Naive thymus-derived CD8-positive, alpha-beta T cell (primary cell): ENCODE measurements around the gene NTSR1. TPM values are rescaled to one million over a fixed set of nuclear protein-coding genes. Genes with fewer than 3 reads are reported as not detected.

Experiments
- ATAC-seq, 2 donors: fragments of 150-1000 bp; cut with Tn5 transposase in 1 of 2; sonication (Bioruptor Pico), chemical (Tn5 transposase) in 1 of 2; 1 replicate in 1 of 2; 2 replicates in 1 of 2; pipeline ENCODE4 v1.10.0; 2021; ENCODE audit warnings: mild to moderate bottlenecking in 2 of 2, moderate library complexity in 2 of 2
- POLR2A ChIA-PET: fragments of 350-600 bp; sonication (Branson Sonifier 250); formaldehyde crosslinking; loops from one replicate; lab custom pipeline; 2021; ENCODE audit warnings: antibody characterized with exemption; lab: Charles Lee
- DNase-seq, 10 donors: peaks; one replicate each; pipeline versions ENCODE4 v3.0.0 to v3.0.0-alpha.2; 2020 to 2022
- H3K27ac Mint-ChIP-seq, 10 donors: one replicate each; pipeline ENCODE4 v1.8.0; 2020 to 2022; ENCODE audit warnings: mild to moderate bottlenecking in 10 of 10, mixed read lengths in 10 of 10, moderate library complexity in 4 of 10, inconsistent platforms in 1 of 10
- H3K27me3 Mint-ChIP-seq, 5 donors: one replicate each; pipeline ENCODE4 v1.8.0; 2021 to 2022; ENCODE audit warnings: mixed read lengths in 5 of 5
- H3K36me3 Mint-ChIP-seq, 3 donors: one replicate each; pipeline ENCODE4 v1.8.0; 2020 to 2022; ENCODE audit warnings: mixed read lengths in 3 of 3, mild to moderate bottlenecking in 2 of 3, inconsistent platforms in 1 of 3
- H3K4me1 Mint-ChIP-seq, 4 donors: one replicate each; pipeline ENCODE4 v1.8.0; 2021 to 2022; ENCODE audit warnings: mixed read lengths in 4 of 4
- H3K4me3 Mint-ChIP-seq, 10 donors: one replicate each; pipeline ENCODE4 v1.8.0; 2020 to 2022; ENCODE audit warnings: mild to moderate bottlenecking in 10 of 10, mixed read lengths in 10 of 10, moderate library complexity in 6 of 10, inconsistent platforms in 1 of 10
- H3K9me3 Mint-ChIP-seq, 9 donors: one replicate each; pipeline ENCODE4 v1.8.0; 2020 to 2022; ENCODE audit warnings: mixed read lengths in 9 of 9, mild to moderate bottlenecking in 3 of 9, inconsistent platforms in 1 of 9, moderate library complexity in 1 of 9
- polyA plus RNA-seq, 3 donors: library from polyadenylated mRNA; unstranded; fragments of 300-500 nt; fragmentation: Illumina TruSeq; gene quantifications; one replicate each; pipeline ENCODE4 v1.2.3, GENCODE V29; 2021
- total RNA-seq, 8 experiments: library from RNA in 2 of 8; stranded (reverse) in 2 of 8; gene quantifications; one replicate each; pipeline ENCODE4 v1.2.3 and lab custom pipeline; 2021 to 2026

The NTSR1 gene
- total and polyA plus RNA-seq, 5 experiments from 2014 or later, result not detected

- no peak overlapping the region for H3K27ac Mint-ChIP-seq
- no peak for DNase-seq
- POLR2A ChIA-PET, result interaction anchor here (1.2 kb wide), 1 partner anchor 17 kb away, joined by 4 read pairs; no protein-coding TSS in a partner anchor
- H3K9me3 Mint-ChIP-seq, result no peaks in the 10 kb centered on the region
- ATAC-seq, result no peak
- H3K4me1 Mint-ChIP-seq, result peaks cover 17 to 32% (median 26%) of the 10 kb centered on the region in 4 donors
- H3K27me3 Mint-ChIP-seq, result peaks cover 0 to 10% (median 2%) of the 10 kb centered on the region in 5 donors
- peaks cover 0 to 40% (median 6%) of the 10 kb centered on the region in 3 donors for H3K36me3 Mint-ChIP-seq
- H3K4me3 Mint-ChIP-seq, result no peak overlapping the region
These were observed 102.7 kb downstream of the NTSR1 start for GRCh38 chr20:62811320-62811719.

- no peak for ATAC-seq
- H3K9me3 Mint-ChIP-seq, result no peaks in the 10 kb centered on the region
- peaks cover 0 to 40% (median 6%) of the 10 kb centered on the region in 3 donors for H3K36me3 Mint-ChIP-seq
- peaks cover 16 to 30% (median 22%) of the 10 kb centered on the region in 4 donors for H3K4me1 Mint-ChIP-seq
- DNase-seq, result no peak
- POLR2A ChIA-PET, result interaction anchor here (1.2 kb wide), 1 partner anchor 18 kb away, joined by 4 read pairs; no protein-coding TSS in a partner anchor
- no peak overlapping the region for H3K27ac Mint-ChIP-seq
- H3K4me3 Mint-ChIP-seq, result no peak overlapping the region
- H3K27me3 Mint-ChIP-seq, result peaks cover 0 to 12% (median 2%) of the 10 kb centered on the region in 5 donors
These were observed 103.1 kb downstream of the NTSR1 start for GRCh38 chr20:62811720-62812119.

Other genes with a start within 250 kb of the NTSR1 start
- gene GATA5, start 232.8 kb upstream of the NTSR1 start, total RNA-seq, result not detected
- gene GATA5, start 232.8 kb upstream of the NTSR1 start, polyA plus RNA-seq, result not detected
- gene SLCO4A1, start 66.3 kb upstream of the NTSR1 start, total RNA-seq, result 1 to 10 TPM; 1.4 TPM
- gene SLCO4A1, start 66.3 kb upstream of the NTSR1 start, polyA plus RNA-seq, result under 1 TPM in 1 of 3 donors, not detected in 2; 0.93 TPM
- 10 to 100 TPM; 13.6 to 14.2 TPM for gene MRGBP, start 87.6 kb downstream of the NTSR1 start, total RNA-seq
- 10 to 100 TPM in 1 of 3 donors, 1 to 10 TPM in 2; 7.4 to 10.2 (median 9.0) TPM for gene MRGBP, start 87.6 kb downstream of the NTSR1 start, polyA plus RNA-seq
- gene OGFR, start 96.0 kb downstream of the NTSR1 start, total RNA-seq, result 10 to 100 TPM; 77.1 to 79.9 TPM
- gene OGFR, start 96.0 kb downstream of the NTSR1 start, polyA plus RNA-seq, result 10 to 100 TPM; 26.5 to 58.2 (median 40.1) TPM
- 1 to 10 TPM; 1.2 to 2.2 TPM for gene COL9A3, start 108.2 kb downstream of the NTSR1 start, total RNA-seq
- under 1 TPM in 1 of 3 donors, not detected in 2; 0.15 TPM for gene COL9A3, start 108.2 kb downstream of the NTSR1 start, polyA plus RNA-seq
- gene TCFL5, start 153.0 kb downstream of the NTSR1 start, total RNA-seq, result 10 to 100 TPM; 13.2 to 13.4 TPM
- 1 to 10 TPM; 1.0 to 2.1 (median 1.5) TPM for gene TCFL5, start 153.0 kb downstream of the NTSR1 start, polyA plus RNA-seq
- 100 to 1,000 TPM; 125 to 132 TPM for gene DIDO1, start 217.7 kb downstream of the NTSR1 start, total RNA-seq
- 10 to 100 TPM; 26.8 to 45.8 (median 39.7) TPM for gene DIDO1, start 217.7 kb downstream of the NTSR1 start, polyA plus RNA-seq
- 10 to 100 TPM; 57.7 to 61.2 TPM for gene GID8, start 229.3 kb downstream of the NTSR1 start, total RNA-seq
- 10 to 100 TPM; 20.2 to 24.4 (median 21.1) TPM for gene GID8, start 229.3 kb downstream of the NTSR1 start, polyA plus RNA-seq
- 10 to 100 TPM; 11.3 TPM for gene SLC17A9, start 243.9 kb downstream of the NTSR1 start, total RNA-seq
- 1 to 10 TPM; 1.2 to 2.0 (median 1.5) TPM for gene SLC17A9, start 243.9 kb downstream of the NTSR1 start, polyA plus RNA-seq